ENCODE measurements around the gene UBTF. TPM values are rescaled to one million over a fixed set of nuclear protein-coding genes. Genes with fewer than 3 reads are reported as not detected.

The UBTF gene, protein sequence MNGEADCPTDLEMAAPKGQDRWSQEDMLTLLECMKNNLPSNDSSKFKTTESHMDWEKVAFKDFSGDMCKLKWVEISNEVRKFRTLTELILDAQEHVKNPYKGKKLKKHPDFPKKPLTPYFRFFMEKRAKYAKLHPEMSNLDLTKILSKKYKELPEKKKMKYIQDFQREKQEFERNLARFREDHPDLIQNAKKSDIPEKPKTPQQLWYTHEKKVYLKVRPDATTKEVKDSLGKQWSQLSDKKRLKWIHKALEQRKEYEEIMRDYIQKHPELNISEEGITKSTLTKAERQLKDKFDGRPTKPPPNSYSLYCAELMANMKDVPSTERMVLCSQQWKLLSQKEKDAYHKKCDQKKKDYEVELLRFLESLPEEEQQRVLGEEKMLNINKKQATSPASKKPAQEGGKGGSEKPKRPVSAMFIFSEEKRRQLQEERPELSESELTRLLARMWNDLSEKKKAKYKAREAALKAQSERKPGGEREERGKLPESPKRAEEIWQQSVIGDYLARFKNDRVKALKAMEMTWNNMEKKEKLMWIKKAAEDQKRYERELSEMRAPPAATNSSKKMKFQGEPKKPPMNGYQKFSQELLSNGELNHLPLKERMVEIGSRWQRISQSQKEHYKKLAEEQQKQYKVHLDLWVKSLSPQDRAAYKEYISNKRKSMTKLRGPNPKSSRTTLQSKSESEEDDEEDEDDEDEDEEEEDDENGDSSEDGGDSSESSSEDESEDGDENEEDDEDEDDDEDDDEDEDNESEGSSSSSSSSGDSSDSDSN
- 100 to 1,000 TPM; 170 to 175 TPM for total RNA-seq

DNA sequence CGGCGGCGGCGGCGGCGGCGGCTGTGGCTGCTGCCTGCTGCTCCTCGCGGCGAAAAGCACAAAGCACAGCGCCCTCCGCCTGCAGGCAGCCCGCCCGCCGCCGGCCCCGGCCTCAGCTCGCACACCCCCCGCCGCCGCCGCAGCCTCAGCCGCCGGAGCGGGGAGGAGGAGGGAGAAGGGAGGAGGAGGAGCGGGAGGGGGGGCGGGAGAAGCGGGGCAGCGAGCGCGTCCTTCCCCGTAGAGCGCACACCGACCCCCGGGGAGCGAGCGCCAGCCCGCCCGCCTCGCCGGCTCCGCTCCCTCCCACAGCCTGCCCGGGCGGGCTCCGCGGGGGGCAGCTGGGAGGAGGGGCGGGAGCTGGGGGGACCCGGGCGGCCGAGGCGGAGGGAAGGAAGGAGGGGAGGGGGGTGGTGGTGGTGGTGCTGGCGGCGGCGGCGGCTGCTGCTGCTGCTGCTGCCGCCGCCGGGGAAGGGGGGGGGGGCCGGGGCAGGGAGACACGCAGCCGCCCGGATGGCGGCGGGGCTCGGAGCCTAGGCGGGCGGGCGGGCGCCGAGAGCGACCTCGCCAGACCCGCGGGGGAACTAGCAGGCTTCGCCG lies at the start of gene UBTF:
Gene UBTF, minus strand, starts transcription at position 60 of the 597 bp plus-strand sequence. CDS start 1,446 bp downstream, outside the sequence.
- ChIA-PET POLR2A (interaction anchor here (0.6 to 5.4 kb wide), 10 partner anchors 8 to 205 kb away, joined by 3 to 47 read pairs (median 4); partner anchors contain the start of genes GRN, SLC25A39 and TMUB2), CTCF (interaction anchor here (0.6 to 7.3 kb wide), 5 partner anchors 10 to 152 kb away, joined by 4 to 47 read pairs (median 4); no protein-coding TSS in a partner anchor)

- ChIA-PET POLR2A (no interaction called here), CTCF (no interaction called here)
Observed at GRCh38 chr17:44268709-44269534, 49.4 kb upstream of the UBTF start.

DNA sequence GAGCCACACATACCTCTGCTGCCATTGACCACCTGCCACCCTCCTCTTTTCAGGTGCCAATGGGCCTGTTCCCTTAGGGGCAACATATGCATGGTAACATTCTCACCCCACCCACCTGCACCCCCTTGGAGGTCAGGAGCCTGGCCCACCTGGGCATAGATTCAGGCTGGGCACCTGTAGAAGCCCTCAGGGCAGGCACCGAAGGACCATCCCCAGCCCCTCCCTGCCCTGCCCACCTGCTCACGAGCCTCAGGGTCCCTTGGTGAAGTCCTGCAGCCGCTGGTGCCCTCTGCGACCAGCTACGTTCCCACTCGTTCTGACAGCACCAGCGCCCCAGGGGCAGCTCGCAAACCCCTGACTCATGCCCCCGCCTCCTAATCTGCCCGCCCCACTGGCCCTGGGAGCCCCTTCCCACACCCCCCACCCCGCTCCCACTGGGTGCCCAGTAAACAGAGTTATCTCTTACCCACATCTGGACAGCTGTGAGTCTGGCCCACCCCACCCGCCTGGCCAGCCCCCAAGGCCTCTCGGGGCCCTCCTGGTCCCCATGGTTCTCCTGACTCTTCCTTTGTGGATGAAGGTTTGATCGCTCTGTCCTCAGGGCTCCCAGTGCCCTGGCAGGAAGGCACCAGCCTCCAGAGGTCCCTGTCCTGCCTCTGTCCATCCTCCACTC lies 48.5 kb upstream of the UBTF start, which contains the start of gene SLC4A1:
Gene SLC4A1, minus strand, starts transcription at position 318 of the 673 bp plus-strand sequence. CDS start 5,269 bp downstream, outside the sequence.
- POLR2A ChIA-PET: no interaction called here
- CTCF ChIA-PET: no interaction called here

- CTCF ChIA-PET: no interaction called here
- POLR2A ChIA-PET: no interaction called here
Observed at GRCh38 chr17:44267165-44267455, 47.6 kb upstream of the UBTF start.

DNA sequence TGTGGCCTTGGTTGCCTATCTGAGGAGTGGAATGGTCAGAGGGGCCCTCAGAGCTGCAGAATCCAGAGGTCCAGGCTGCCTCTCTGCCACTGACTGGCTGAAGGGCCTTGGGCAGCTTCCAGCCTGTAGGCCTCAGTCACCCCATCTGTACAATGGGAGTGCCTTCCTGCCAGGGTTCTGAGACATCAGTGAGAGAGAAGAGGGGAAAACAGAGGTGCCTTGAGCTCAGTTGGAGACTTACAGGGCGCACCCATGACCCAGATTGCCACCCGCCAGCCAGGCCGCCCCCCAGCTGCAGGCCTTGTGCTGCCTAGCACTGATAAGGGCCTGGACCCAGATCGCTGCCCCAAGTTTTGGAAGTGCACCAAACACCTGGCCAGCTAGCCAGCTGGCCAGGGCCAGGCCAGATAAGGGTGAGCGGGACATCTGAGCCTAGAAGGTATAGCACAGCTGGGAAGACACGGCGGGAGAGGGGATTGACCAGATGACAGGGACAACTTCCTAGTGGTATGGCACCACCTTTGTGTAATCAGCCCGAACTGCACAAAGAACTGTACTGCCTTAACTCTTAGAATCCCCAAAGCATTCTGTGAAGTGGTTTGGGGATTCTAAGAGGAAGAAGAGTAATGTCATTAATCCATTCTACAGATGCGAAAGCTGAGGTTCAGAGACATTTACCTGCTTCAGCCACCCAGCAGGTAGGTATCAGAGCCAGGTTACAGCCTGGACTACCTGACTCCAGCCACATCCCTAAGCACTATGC lies 47.1 kb upstream of the UBTF start:
- ChIA-PET CTCF (no interaction called here), POLR2A (no interaction called here)

DNA sequence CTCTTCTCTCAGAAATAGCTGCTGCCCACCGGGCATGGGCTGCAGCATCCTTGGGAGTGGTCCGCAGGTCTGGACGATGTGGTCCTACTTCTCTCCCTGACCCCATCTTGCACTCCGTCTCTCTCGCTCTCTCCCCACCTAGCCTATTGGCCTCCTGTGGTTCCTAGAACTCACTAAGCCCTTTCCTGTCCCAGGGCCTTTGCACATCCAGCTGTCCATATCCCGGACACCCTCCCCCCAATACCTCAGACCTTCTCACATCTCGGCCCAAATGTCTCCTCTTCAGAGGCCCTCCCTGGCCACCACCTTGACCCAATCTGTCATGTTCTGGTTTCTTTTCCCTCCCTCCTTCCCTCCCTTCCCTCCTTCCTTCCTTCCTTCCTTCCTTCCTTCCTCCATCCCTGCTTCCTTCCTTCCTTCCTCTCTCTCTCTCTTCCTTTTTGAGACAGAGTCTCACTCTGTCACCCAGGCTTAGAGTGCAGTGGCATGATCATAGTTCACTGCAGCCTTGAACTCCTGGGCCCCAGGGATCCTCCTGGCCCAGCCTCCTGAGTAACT lies 43.9 kb upstream of the UBTF start:
- ChIA-PET CTCF (interaction anchor here (1.2 kb wide), 1 partner anchor 67 kb away, joined by 3 read pairs; no protein-coding TSS in a partner anchor), POLR2A (no interaction called here)

GRCh38 chr17:44262654-44263225 lies 43.3 kb upstream of the UBTF start:
- ChIA-PET POLR2A (no interaction called here), CTCF (interaction anchor here (0.6 to 1.2 kb wide), 2 partner anchors 41 to 68 kb away, joined by 3 read pairs; no protein-coding TSS in a partner anchor)

DNA sequence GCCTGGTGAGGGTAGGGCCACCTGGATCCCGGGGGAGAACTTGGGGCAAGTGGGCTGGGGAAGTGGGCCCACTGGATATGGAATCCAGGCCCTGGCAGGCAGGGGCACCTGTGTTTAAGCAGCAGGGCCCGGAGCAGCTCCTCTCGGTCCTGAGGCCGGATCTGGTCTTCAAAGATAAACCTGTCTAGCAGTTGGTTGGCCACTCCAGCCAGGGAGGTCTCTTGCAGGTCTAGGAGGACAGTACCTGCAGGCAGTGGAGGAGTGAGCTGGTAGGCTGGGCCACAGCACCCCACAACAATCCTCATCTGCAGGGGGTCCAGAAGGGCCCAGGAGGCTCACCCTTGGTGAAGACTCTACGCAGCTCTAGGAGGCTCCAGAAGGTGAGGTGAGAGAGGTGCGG lies 40.8 kb upstream of the UBTF start:
- CTCF ChIA-PET: no interaction called here
- POLR2A ChIA-PET: no interaction called here

GRCh38 chr17:44258811-44259351 lies 39.4 kb upstream of the UBTF start:
- CTCF ChIA-PET: no interaction called here
- POLR2A ChIA-PET: interaction anchor here (0.6 kb wide), 1 partner anchor 58 kb away, joined by 3 read pairs; no protein-coding TSS in a partner anchor

DNA sequence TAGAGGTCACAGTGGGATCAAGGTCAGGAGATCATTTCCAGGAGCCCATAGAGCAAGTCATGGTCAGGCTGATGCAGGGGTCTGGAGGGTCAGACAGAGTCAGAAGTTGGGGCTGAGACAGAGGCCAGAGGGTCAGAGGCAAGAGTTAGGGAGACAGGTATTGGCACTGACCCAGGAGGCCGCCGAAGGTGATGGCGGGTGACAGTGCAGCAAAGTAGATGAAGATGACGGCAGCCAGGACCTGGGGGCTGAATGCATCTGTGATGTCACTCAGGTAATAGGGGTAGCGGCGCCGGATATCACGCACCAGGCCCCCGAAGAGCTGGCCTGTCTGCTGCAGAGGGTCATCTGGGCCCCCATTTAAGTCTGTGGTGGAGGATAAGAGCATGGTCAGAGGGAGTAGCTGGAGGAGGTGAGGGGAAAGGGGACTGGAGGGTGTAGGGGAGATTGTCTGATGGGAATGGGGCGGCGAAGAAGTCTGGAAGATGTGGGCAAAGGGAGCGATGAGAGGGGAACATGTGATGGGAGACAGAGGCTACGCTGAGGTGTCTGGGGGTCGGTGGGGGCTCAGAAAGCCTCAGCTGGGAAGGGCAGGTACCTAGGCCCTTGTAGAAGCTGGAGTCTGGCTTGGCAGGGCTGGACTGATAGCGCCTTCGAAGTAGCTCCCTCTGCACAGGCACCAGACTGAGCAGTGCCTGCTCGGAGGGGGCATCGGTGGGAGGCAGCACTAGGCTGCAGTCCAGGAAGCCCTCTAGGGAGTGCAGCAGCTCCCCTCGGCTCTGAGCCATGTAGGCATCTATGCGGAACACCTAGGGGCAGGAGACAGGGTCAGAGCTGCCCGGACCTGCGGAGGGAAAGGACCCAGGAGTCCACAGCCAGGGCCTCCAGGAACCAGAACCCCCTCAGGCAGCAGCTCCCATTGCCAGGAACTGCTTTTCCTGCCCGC lies 38.6 kb upstream of the UBTF start:
- ChIA-PET POLR2A (interaction anchor here (0.5 to 0.6 kb wide), 2 partner anchors 38 to 59 kb away, joined by 3 read pairs; partner anchors contain the start of gene UBTF), CTCF (no interaction called here)

- ChIA-PET CTCF (no interaction called here), POLR2A (interaction anchor here (0.7 kb wide), 1 partner anchor 119 kb away, joined by 4 read pairs; no protein-coding TSS in a partner anchor)
Observed at GRCh38 chr17:44256671-44257070, 37.2 kb upstream of the UBTF start.

- POLR2A ChIA-PET: no interaction called here
- CTCF ChIA-PET: no interaction called here
Observed at GRCh38 chr17:44255915-44256314, 36.4 kb upstream of the UBTF start.

GRCh38 chr17:44254361-44255095 lies 35.1 kb upstream of the UBTF start:
- ChIA-PET POLR2A (interaction anchor here (0.6 kb wide), 3 partner anchors 8 to 192 kb away, joined by 3 read pairs; no protein-coding TSS in a partner anchor), CTCF (no interaction called here)

DNA sequence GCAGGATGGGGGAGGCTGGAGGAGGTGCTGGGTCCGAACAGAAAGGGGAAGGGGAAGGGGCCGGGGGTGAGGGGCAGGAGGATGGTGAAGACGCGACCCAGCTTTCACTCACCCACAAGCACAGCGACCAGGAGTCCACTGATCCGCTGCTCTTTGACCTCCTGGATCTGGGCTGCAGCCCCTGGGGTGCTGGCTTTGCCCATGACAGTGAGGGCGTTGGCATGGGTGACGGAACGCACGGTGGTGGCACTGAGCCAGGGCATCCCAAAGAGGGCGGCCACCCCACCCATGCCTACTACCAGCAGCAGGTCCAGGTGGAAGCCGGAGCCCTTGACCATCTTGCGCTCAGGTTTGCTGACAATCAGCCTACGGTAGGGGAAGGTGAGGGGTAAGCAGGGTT lies 33.5 kb upstream of the UBTF start:
- ChIA-PET POLR2A (interaction anchor here (1.0 kb wide), 1 partner anchor 250 kb away, joined by 3 read pairs; the partner anchor contains the start of gene GPATCH8), CTCF (interaction anchor here (0.6 kb wide), 1 partner anchor 12 kb away, joined by 4 read pairs; no protein-coding TSS in a partner anchor)

DNA sequence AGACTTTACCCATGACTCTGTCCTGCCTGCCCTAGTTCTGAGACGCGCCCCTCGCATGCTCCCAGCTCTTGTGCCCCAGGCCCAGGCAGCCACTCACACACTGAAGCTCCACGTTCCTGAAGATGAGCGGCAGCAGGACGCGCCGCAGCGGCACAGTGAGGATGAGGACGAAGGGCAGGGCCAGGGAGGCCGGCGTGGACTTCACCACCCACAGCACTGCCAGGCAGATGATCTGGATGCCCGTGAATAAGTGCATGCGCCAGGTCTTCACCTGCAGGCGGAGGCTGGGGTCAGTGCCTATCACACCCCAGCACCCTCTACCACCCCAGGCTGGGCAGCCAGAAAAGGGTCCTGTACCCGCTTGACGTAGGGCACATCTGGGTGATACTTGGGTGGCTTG lies 31.6 kb upstream of the UBTF start:
- ChIA-PET POLR2A (no interaction called here), CTCF (no interaction called here)
